ENCODE results near the gene USP12.
A peak's percentile ranks its signal among the peaks of the same experiment; 100 is the strongest.

USP12 gene

DNA sequence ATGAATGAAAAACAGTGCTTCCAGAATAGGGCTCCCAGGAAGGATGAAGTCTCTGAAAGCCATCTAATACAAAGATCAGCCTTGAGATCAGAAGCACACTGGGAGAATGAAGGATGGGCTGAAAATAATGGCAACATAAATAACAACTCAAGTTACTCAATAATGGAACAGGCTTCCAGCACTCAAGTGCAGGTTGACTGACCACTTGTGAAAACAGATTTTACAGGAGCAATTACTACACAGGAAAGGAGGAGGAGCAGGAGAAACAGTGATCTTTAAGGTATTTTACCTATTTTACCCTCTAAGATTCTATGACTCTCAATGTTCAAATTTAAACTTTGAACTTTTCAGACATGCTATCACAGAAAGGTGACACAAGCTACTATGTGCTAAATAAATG lies 106.0 kb downstream of the USP12 start:
- no peak for DNase-seq

DNA sequence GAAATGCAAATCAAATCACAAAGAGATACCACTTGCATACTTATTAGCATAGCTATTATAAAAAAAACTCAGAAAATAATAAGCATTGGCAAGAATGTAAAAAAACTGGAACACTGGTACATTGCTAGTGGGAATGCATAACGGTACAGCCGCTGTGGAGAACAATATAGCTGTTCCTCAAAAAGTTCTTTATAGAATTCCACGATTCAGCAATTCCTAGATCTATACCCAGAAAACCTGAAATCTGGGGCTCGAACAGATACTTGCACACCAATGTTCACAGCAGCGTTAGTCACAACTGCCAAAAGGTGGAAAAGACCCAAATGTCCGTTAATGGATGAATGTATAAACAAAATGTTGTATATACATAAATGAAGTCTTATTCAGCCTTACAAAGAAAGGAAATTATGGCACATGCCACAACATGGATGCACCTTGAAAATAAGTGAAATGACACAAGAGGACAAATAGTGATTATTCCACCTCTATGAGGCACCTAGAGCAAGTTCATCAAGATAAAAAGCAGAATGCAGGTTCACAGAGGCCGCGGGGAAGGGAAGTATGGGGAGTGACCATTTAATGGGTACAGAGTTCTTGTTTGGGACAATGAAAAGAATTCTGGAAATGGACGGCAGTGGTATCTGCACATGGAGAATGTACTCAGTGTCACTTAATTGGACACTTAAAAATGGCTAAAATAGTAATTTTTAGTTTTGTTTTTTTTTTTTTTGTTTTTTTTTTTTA lies 107.2 kb downstream of the USP12 start:
- DNase-seq = no peak

DNA sequence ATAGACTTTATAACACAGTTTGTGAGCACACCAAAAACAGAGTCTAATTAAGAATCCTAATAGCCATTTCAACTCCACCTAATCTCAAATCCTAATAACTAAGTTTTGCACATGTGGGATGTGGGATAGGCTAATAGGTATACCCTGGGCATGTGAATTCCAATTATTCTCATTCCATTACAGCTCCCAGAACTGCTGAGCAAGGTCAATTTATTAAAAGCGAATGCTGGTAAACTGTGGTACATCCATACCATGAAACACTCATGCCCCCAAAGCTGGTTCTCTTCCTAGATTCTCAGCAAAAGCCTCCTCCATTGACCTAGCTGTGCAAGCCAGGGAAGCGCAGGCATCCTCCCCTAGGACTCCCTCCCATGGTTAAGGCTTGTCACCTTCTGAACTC lies 113.8 kb downstream of the USP12 start:
- DNase-seq = no peak

DNA sequence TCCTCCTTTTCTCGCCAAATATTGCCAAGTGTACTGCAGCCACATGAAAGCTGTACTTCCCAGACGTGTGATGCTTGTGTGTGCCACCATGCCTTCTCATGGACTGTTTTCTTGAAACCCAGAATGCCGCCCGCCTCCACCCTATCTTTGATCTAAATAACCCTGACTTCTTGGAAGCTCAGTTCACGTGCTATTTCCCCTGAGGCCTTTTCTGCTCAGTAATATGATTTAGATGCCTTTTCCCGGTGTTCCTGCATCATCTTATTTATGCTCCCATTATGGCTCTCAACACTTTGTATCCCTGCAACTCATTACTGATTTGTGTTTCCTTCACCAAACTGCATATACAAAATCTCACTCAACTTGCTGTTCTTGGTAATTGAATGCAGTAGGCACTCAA lies 116.1 kb downstream of the USP12 start:
- DNase-seq = no peak

DNA sequence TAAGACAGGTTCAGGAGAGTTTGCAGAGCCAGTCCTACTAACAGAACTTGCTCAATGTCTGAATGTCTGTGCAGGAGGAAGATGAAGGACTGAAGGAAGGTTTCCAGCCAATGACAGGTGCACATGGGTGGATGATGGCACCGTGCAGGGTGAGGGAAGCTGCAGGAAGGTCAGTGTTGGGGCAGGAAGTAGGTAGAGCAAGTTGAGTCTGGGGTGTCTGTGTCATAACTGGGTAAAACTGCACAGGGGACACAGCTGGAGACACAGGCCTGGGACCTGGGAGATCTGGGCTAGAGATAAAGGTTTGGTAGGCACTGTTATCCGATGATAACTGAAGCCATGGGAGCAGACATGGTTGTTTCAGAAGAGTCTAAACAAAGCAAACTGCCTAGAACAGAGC lies 116.9 kb downstream of the USP12 start:
- DNase-seq = no peak

DNA sequence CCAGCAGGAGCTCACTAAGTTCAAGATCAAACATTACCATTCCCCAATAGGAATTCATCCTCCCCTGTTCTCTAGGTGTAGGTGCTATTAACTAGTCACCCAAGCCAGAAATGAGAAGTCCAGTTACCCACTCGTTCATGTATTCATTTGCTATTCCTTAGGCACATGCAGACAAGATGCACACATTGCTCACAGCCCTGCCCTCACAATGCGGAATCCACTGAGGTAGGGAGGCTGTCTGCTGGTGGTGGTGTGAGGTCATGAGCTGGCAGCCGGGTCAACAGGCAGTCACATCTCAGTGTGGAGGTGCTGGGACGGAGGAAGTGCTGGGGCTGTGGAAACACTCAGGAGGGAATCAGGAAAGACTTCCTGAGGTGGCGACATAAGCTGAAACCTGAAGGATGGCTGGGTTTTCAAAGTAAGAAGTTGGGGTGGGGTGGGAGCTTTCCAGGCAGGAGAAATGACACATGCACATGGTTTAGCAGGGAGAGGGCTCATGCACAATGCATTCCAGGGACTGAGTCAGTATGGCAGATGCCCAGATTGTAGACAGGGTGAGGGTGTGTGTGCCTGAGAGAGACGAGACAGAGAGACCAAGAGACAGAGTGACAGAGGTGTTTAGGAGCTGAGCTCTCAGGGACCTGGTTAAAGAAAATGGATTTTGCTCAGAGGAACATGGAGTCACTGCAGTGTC lies 117.6 kb downstream of the USP12 start:
- DNase-seq = no peak

DNA sequence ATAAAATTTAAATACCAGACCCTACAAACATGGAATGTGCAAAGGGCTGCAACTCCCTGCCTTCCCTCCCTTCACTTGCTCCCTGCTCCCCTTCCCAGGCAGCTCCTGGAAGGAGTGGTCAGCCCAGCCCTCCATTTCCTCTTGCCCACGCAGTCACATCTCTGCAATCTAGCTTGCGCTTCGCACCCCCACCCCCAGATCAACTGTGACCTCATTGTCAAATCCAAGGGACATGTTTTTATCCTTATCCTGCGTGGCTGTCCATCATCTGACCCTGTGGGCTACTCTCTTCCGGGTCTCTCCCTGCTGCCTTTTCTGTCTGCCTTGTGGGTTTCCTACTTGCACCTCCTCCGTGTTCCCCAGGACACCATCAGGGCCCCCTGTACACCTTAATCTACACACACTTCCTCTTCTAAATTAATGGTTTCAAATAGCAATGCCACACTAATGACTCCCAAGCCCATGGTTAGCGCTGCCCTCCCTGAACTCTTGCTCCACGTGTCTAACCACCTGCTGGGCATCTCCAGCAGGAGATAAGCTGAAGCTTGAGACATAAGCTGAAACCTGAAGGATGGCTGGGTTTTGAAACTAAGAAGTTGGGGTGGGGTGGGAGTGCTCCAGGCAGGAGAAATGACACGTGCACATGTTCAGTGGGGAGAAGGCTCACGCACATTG lies 118.3 kb downstream of the USP12 start:
- DNase-seq = no peak

DNA sequence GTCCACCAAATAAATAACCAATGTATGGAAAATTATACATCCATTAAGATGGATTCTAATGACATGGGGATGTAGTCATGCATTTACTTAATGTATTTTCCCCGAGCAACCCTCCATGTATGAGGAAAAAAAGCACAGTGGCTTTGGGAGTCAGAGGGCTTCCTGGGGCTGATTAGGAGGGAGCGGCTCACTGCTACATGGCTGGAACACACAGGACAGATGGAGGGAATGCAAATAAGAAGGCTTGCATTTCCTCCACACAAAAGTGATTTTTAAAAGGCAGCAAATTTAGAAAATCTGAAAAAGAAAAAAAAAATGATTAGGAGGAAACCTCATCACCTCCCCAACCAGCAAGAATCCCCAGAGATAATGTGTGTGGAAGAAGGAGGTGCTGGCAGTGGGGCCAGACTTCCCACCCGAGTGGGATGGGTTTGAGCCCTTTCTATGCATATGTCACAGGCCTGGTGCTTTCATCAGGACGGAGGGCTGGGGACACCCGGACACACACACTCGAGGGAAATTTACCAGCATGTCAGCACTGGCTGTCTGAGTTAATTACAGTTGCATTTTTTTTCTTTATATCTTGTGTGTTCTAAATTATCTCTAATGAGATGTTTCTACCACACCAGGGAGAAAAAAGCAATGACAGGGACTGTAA lies 118.9 kb downstream of the USP12 start:
- no peak for DNase-seq

DNA sequence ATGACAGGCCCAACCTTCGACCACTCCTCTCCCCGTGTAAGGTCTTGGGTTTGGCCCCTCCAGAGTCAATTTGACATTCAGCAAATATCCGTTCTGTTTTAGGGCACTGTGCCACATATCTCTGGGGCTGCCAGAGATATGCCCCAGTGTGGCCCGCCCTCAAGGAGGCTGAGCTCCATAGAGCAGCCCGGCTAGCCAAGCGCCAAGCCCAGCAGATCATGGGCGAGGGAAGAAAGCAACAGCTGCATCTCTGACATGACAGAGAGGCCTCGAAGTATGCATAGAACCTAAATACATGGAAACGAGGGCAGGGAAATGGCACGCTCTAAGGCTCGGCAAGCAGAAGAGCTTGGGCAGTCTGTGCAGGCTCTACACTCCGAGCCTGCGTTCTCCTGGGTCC lies 124.5 kb downstream of the USP12 start:
- DNase-seq = no peak

DNA sequence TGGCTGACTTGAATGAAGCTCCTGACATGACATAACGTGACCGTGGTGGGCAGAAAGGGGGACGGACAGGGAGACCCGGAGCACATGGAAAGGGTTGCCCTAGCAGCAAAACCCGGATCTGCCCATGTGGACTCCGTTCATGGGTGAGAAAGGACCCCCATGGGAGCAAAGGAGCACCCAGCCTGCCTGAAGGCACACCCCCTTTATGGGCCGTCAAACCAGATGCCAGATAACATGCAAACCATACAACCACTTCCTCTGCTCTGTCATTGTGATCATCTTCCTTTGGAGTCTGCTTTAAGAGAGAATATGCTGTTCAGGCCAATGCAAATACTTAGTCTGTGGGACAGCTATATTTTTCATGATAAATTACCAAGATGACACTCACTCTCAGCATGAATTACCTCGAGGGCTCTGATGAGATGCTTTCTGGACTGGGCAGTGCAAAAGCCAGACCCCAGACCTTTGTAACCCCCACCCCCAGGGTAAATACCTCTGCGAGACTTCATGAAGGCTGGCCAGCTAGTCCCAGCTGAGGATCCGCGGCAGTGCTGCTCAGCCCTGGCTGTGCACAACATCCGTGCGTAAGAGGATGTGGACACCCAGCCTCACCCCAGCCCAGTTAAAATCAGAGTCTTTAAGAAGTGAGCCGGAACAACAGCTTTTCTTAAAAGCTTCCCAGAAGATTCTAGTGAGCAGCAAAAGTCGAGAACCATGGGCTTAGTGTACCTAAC lies 126.6 kb downstream of the USP12 start:
- DNase-seq = no peak

DNA sequence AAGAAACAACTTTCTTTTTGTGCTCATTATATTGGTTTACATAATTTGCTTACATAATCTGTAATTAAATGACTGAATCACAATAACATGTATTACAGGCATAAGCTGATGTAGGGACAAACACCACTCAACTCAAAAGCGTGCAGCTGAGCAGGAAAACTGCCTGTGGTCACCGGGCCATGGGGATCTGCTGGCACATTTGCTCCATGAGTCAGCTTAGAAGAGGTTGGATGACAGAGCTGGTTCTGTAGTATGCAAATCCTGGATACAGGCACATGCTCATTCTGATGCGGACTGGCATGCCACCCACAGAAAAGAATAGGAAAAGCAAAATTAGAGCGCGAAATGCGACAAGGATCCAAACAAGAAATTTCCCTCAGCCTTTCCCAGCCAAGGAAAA lies 128.6 kb downstream of the USP12 start:
- DNase-seq = peak; percentile 78

DNA sequence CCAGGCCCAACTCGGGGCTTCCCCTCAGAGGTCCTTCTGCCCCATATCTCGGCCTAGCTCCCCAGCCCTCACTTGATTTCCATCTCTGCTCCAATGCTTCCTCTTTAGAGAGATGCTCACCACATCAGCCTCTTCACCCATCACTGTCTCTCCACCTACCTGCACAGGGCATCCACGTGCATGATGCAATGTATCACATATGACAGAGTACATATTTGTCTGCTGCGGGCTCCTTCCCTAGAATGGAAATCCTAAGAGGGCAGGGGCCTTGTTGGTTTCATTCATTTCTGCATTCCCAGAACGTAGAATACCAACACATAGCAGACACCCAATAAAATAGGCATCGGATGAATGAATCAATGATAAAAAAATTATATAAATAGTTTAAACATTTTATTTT lies 130.3 kb downstream of the USP12 start:
- DNase-seq = no peak

DNA sequence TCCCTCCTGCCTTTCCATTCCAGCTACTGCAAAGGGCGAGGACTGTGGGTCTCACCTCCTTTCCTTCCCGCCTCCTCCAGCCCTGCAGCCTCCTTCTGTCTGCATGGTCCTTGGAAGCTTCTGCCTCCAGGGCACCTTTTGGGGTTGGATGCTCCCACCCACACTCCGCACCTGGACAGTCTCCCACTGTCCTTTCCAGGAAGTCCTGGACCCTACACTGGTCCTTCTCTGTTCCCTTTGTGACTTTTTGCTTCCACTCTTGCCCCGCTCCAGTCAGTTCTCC lies 130.8 kb downstream of the USP12 start:
- no peak for DNase-seq

DNA sequence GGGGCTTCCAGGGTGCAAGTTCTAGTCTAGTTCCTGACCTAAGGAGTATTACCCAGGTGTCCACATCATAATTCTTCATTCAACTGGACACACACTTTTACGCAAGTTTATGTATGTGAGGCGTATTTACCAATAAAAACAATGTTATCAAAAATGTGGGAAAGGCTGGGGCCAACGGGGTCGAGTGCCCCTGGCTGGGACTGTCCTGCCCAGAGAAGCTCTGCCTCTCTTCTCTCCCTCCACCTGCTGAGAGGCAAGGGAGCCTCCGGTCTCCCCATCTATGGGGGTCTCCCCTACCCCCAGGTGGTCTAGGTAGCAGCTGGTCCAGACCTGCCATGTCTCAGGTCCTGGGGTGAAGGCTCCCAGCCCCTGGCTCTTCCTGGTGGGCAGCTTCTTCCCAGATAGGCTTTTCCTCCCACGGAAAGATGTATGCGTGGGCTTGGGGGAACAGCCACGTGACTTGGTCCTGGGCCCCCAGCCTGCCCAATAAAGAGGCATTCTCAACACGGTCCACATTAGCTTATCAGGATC lies 132.4 kb downstream of the USP12 start:
- no peak for DNase-seq

DNA sequence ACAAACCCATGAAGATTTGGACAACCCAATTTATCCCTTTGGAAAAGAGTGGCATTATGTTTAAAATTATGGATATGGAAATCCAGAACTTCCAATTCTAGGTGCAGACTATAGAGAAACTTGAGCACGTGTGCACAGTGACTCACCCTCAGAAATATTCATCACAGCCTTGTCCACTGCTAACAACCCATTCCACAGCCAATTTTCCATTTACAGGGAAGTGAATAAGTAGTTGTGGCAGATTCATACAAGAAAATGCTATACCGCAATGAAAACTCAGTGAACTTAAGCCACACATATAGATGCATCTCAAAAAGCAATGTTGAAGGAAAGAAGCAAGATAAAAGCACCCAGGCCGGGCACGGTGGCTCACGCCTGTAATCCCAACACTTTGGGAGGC lies 133.3 kb downstream of the USP12 start:
- DNase-seq = peak; percentile 15

DNA sequence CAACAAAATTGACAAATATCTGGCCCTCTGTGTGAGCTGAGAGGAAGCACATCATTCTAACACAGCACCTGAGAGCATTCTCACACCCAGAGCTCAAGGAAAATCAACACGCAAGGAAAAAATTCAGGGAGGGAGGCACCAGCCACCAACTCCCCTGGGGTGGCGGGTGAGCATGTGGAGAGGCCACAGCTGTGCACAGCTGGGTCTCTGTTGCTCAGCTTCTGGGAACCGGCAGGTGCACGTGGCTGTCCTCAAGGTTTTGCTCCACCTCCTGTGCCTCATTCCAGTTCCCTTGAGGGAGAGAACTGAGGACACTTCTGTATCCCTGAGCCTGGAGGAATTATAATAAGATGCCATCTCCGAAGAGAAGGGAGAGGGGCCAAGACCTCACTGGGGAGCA lies 134.0 kb downstream of the USP12 start:
- no peak for DNase-seq

DNA sequence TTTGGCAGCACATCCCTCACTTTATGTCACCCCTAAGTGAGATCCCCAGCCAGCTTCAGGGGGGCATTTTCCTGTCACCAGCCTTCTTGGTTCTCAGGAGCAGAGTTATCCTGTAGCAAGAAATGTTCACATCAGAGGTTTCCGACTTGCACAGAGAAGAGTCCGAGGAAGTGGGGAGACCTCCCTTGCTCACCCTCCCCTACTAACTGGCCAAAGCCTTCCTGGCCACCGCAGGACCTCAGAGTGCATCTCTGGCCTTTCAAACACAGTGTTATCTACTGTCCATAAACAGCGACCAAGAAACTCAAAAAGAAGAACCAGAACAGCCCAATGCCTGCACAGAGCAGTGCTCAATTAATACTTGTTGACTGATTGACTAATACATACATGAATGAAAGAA lies 134.4 kb downstream of the USP12 start:
- no peak for DNase-seq

DNA sequence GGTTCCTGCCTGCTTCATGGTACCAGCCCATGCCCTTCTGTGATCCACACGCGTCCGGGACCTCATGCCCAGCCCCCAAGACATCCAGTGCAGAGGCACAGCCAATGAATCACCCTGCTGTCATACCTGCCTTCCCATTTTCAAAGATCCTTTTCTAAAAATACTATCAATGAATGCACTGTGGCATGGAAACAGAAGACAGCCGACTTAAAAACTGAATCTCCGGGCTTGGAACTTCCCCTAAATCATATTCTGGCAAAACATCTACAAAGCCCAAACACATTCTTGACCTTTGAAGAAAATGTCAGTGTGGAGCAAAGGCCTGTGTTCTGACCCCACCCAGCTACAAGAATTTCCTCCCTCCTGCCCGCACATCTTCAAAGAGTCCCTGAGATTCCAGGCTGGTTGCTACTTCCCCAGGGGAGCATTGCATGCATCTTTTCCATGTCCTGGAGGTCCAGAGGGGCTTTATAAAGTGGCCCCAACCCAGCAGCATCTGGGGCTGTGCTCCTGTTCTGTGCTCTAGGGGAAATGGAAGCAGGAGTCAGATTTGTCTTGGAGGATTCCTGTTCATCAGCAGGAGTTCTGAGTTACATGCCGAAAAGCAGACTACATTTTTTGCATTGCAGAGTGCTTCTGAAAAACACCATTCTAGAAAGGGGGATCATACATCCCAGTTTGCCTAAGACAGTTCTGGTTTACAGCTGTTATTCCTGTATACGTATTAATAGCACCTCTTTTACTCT lies 135.2 kb downstream of the USP12 start:
- no peak for DNase-seq

DNA sequence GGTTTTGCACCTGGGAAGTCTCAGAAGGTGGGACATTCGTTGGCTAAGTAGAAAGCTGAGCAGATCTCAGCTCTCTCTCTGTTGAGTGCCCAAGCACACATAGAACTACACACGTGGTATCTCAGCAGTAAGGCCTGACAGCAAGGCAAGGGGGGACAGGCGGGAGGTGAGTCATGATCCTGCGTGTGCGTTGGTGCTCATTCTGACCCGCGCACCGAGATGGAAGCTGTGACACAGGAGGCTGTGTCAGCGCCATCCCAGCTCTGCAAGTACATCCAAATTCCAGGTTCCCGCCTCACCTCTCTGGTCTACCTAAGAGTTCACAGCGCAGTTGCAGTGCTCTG lies 135.7 kb downstream of the USP12 start:
- DNase-seq = no peak

DNA sequence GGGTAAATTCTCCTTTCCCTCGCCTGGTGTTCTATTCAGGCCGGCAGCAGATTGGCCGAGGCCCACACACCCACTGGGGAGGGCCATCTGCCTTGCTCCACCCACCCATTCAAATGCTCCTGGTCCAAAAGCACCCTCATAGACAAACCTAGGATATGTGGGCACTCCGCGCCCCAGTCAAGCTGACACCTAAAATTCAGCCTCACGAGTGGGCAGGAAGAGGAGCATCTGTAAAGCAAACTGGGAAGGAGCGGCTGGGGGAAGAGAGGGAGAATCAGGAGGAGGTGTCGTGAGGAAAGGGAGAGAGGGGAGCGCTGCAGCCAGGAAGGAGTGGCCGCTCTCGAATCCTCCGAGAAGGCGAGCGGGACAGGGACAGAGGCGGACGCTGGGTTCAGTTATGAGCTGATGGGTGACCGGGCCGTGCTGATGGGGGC lies 136.9 kb downstream of the USP12 start:
- DNase-seq = no peak

DNA sequence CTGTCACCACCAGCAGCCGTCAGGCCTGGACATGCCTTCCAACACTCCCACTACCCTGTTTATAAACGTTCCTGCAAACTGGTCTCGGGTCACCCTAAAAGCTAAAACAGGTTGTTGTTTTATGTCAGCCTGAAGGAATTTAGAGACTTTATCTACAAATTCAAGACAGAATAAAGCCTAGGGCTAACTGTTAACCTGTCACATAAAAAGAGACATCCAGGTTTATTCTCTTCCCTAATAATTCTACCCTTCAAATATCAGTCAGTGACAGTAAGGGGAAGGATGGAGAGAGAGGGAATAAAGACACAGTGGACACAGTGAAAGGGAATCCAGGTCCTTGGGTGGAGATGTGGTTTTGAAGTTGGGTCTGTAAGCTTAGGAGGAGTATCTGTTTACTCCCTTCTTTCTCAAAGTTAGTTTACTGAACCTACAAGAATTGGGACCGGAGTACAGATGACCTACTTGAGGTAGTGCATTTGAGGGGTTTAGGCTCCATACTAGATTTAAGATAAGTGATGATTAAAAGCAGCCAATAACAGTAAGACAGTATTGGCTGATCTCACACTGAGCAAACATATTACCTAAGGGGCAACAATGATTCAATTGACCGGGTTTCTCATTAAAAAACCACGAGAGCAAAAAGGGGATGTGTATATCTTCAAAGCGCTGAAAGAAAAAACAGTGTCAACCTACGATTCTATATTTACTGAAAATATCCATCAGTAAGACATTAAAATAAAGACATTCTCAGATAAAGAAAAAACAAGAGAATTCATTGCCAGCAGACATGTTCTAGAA lies 142.7 kb downstream of the USP12 start:
- DNase-seq = no peak

Measured in NCI-H446 treated with DMSO at 0.1 percent for 48 hours (cell line).